GM18907 (cell line): ENCODE data around the gene PLA2G4E.

Experiments used
- ATAC-seq: cut with Tn5 transposase; IDR thresholded peaks from one replicate; pipeline ENCODE4 v1.9.1; 2021; ENCODE audit warnings: mild to moderate bottlenecking, moderate library complexity; ENCODE audit not compliant: unreplicated experiment

The PLA2G4E gene, protein sequence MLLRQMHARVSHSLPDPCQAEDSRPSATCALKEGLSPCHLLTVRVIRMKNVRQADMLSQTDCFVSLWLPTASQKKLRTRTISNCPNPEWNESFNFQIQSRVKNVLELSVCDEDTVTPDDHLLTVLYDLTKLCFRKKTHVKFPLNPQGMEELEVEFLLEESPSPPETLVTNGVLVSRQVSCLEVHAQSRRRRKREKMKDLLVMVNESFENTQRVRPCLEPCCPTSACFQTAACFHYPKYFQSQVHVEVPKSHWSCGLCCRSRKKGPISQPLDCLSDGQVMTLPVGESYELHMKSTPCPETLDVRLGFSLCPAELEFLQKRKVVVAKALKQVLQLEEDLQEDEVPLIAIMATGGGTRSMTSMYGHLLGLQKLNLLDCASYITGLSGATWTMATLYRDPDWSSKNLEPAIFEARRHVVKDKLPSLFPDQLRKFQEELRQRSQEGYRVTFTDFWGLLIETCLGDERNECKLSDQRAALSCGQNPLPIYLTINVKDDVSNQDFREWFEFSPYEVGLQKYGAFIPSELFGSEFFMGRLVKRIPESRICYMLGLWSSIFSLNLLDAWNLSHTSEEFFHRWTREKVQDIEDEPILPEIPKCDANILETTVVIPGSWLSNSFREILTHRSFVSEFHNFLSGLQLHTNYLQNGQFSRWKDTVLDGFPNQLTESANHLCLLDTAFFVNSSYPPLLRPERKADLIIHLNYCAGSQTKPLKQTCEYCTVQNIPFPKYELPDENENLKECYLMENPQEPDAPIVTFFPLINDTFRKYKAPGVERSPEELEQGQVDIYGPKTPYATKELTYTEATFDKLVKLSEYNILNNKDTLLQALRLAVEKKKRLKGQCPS

DNA sequence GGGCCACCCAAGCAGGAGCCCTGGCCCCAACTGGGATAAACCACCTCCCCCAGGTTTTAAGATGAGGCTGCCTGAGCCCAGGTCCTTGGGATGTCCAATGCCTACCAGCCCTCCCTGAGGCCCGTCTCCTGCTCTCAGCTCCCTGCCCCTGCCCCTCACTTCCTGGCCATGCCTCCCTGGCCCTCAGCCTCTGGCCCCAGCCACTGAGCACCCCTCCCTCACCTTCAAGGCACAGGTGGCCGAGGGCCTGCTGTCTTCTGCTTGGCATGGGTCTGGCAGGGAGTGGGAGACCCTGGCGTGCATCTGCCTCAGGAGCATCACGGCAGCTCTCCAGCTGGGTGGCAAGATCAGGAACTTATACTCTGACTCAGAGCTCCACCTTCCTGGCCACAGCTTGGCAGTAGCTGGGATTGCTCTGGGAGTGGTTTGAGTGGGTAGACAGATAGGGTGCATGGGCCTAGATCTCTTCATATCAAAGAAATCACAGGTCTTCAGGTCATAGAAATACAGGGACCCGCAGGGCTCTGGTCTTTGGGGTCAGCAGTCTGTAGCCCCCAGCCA, at the start of gene PLA2G4E:
Gene PLA2G4E, minus strand, starts transcription at position 330 of the 561 bp plus-strand sequence. Its CDS starts 12 bp downstream, at position 318.
- ATAC-seq: no peak

DNA sequence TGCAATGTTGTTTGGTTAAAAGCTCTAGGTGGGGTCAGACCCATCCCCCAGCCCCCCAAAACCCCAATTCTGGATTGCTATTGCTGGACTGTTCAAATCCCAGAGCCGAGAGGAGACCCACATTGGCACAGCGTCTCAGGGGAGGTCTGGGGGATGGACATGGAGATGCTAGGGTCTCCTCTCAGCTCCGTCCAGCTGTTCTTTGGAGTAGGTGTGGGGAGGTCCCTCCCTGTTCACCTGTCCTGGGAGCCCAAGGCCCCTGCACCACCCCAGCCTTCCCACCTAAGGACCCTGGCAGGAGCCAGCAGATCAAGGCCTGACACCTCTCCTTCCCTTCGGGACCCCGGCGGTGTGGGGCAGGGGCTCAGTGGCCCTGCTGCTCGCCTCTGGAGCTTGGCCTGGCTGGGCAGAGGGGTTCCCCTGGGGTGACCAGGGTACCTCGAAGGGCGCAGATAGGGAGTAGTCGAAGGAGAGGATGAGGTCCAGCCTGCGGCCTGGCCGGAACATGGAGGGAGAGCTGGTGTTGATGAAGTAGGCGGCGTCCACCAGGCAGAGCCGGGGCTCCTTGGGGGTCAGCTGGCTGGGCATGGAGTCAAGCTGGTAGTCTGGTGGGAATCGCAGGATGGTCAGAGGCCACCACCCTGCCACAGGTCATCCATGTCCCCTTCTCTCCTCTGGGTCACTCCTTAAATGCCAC, 49.6 kb upstream of the PLA2G4E start:
- no peak for ATAC-seq

DNA sequence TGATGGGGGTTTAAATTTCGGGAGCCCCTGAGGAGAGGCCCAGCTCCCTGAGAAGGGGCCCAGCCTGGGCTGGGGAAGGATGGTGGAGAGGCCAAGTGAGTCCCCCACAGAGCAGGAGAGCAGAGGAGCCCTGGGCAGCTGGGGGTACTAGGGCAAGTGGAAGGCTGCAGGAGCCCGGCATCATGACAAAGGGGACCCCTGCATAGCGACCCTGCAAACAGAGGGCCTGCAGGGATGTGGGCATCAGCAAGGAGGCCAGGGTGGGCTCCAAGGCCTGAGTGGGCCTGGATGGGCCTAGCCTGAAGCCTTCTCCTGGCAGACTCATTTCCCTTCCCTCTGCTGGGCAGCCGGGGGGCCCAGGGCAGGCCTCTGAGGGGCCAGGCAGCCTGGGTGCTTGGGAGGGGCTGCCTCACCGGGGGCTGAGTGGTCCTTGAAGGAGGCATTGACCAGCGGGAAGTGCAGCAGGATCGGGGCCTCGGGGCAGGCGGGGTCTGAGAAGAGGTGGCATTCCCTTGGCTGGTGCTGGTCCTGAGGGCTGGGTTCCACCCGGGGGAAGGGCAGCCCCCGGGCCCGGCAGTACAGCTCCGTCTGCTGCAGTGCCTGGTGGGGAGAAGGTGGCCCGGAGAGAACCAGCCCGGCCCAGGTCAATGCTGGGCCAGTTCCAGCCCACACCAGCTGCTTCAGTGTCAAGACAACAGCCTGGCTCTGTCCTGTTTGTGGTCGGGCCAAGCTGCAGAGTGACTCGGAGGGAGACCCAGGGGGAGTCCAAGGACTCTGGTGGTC, 48.8 kb upstream of the PLA2G4E start:
- no peak for ATAC-seq

DNA sequence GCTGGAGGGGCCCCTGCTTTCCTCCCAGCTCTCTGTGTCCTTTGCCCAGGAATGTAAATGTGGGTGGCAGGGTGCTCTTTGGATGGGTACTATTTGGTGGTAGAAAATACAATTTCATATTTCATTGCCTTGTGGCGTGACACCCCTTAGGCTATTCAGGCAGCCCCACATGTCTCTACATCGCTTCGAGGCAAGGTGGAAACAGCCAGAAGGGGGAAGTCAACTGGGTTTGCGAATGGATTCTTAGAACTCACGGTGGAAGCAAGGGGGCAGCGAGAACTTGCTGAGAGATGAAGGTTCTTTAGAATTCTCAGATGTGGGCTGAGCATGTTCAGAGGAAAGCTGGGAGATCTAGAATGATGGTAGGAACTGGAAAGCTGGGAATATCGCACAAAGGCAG, 48.2 kb upstream of the PLA2G4E start:
- no peak for ATAC-seq

DNA sequence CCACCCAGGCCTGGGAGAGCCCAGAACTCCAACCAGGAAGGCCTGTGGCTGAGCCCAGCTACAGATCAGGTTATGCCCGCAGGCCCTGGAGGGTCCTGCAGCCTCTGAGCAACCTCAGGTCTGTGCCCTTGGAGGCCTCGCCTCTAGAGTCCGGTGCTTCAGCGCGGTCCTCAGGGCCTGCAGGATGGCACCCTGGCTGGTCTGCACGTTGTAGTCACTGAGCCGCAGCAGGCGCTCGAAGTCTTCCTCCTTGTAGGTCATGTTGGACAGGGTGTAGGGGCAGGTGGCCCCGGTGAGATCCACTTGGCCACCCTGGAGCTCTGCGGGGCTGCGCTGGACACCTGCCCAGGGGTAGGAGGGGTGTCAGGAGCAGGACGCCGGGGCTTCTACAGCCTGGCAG, 47.8 kb upstream of the PLA2G4E start:
- ATAC-seq: no peak

DNA sequence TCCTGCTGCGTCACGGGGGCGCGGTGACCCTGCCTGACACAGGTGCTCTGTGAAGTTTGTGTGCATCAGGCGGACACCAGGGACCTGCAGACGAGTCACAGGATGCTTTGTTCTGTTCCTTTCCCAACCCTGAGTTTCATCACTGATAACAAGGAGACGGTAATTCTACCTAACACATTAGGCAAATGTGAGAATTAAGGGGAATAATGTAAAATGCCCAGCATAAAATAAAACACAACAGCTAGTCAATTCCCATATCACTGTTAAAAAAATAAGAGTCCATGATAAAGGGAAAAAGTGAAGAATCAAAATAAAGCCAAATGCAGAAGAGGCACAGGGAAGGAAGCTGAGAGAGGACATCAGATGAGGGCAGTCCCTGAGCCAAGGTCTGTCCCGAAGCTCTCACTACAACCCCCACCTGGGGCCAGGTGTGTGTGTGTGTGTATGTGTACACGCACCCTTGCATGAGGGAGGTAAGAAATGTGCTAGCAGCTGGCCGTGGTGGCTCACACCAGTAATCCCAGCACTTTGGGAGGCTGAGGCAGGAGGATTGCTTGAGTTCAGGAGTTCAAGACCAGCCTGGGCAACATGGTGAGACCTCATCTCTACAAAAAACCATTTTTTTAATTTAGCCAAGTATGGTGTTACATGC, 46.0 kb upstream of the PLA2G4E start:
- ATAC-seq: no peak

DNA sequence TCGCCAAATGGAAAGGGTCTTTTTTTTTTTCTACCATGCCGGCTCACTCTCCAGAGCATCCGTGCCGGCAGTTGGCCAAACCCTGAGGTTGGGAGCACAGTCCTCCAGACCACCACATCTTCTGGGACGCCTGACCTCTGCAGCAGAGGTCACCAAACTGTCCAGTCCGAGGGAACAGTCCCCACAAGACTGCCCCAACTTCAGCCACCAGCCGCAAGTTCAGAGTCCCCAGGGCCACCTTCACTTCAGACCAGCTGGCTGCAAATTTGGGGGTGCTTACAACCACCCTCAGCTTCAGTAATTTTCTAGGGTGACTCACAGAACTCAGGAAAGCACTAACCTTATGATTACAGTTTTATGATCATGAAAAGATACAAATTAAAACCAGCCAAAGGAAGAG, 44.6 kb upstream of the PLA2G4E start:
- no peak for ATAC-seq

DNA sequence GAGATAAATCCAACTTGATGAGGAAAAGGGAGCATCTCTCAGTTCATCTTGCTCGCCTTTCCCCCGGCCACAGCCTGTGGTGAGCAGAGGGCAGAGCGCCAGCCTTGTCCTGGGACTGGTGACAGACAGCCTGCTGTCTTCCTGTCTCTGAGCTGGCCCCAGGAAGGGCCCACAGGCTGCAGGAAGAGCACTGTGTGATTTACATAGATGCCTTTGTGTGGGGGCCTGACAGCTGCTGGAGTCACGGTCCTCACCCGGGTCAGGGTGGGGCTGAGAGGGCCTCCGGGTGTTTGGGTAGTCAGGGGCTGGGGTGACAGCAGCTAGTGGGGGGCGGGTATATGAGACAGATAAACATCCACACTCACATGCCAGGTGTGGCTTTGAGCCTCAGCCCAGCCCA, 44.2 kb upstream of the PLA2G4E start:
- ATAC-seq: no peak

DNA sequence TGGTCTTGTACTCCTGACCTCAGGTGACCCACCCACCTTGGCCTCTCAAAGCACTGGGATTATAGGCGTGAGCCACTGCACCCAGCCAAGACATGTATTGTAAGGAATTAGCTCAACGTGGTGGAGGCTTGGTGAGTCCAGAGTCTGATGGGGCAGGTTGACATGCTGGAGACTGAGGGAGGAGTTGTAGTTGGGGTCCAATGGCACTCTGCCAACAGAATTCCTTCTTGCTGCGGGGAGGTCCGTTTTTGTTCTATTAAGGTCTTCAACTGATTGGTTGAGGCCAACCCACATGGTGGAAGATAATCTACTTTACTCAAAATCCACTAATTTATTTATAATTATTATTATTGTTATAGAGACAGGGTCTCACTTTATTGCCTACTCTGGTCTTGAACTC, 43.4 kb upstream of the PLA2G4E start:
- ATAC-seq: no peak

DNA sequence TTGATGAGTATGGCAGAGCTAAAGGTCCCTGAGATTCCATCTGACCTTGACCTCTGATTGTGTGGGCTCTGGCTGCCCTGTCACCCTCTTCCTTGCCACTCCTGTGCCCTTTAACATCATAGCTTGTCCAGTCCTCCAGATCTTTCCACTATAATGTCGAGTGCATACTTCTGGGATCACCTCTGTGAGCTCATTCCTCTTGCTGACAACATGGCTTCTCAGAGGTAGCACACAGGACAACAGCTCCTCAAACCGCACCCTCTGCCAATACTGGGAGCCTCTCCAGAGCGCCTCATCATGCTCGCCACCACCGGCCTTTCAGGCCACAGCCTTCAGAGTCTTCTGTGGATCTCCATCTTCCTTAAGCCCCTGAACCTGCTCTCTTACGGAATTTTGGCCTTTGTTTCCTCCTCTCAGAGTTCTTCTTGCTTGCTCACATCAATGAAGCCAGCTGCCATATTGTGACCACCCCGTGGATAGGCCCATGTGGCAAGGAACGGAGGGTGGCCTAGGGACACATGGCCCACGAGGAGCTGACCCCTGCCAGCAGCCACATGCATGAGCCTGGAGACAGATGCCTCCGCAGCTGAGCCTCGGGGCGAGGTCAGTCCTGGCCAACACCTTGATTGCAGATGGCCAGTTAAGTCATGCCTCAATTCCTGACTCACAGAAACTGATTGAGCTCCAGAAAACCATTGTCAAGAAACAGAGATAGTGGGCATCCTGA, 42.4 kb upstream of the PLA2G4E start:
- ATAC-seq: no peak

DNA sequence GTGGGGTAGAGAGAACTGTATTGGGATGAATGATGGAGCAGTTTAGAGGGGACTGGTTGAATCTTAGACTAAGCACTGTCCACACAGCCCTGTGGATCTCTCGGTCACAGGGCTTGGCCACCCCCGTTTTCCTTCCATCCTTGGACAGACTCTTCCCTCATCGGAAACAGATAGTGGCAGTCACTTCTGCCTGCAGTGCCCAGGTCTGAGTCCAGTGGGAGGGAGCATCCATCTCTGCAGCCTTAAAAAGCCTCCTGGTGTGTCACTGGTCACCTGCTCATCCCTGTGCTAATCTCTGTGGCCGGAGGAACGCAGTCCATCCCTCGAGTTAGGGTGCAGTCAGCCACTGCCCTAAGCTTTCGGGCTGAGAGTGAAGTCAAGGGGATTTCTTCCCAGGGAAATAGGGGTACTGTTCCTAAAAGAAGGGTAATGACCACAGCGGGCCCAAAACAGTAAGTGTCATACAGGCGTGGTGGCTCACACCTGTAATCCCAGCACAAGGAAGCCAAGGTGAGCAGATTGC, 41.5 kb upstream of the PLA2G4E start:
- no peak for ATAC-seq

DNA sequence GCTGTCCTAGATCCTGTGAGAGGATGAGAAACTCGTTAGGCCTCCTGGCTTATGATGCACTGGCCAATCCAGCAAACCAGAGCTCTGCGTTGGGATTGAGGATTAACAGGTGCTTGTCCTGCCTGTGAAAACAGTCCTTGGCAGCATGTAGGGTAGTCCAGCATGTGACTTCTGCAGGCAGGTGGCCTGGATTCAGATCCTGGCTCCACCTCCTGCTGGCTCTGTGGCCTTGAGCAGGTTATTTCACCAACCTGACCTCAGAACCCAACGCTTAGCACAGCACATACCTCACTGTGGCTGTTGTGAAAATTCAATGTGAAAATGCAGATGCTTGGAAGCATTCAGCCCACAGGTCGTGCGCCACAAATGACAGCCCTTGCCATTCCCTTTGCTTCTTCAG, 40.0 kb upstream of the PLA2G4E start:
- no peak for ATAC-seq

DNA sequence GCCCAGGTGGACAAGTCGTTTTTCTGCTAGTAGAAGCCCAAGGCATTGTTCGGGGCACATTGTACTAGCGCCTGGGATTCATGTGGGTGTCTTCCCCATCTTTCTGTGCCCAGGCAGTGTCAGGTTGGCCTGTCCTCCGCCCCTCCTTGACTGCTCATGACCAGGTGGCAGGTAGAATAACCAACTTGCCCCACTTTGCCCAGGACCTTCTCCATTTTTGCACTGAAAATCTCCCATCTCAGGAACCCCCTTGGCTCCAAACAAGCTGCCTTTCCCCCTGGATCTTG, 39.6 kb upstream of the PLA2G4E start:
- ATAC-seq: no peak

DNA sequence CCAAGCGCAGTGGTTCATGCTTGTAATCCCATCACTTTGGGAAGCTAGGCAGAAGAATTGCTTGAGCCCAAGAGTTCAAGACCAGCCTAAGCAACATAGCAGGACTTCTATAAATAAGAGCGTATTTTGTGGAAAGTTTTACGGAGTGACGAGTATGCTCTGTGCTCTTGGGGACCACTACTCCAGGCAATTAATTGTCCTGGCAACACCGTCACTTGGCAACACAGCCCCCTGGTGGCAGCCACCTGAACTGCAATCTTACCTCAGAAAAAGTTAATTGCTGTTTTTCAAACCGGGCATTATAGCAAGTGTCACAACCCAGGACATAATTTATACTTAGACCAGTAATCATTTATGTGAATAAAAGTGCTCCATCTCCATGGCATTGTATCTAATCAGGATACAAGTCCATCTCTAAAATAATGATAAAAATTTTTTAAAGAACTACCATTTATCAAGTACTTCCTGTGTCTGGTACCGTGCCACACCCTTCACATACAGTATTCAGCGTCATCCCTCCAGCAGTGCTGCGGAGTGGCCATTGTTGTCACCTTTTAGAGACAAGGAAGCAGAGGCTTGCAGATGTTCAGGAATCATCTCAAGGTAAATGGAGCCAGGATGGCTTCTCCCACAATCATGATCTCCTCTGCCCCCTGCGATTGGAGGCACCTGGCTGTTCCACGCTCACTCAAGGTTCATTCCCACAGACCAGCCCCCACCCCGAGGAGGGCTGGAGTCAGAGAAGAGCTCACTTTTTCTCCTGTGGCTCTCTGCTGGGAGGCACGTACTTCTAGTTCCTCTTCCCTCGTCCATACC, 39.0 kb upstream of the PLA2G4E start:
- no peak for ATAC-seq

DNA sequence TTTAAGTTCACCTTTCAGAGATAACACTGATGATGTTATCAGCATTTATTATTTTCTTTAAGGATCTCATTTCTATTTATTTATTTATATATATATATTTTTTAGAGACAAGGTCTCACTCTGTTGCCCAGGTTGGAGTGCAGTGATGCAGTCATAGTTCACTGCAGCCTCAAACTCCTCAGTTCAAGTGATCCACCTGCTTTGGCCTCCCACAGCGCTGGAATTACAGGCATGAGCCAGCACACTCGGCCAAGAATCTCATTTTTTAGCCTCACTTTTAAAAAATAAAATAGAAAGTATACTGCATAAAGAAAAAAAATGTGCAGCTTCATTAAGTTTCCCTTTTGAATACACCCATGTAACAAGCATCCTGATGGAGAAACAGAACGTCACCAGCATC, 37.9 kb upstream of the PLA2G4E start:
- ATAC-seq: no peak

DNA sequence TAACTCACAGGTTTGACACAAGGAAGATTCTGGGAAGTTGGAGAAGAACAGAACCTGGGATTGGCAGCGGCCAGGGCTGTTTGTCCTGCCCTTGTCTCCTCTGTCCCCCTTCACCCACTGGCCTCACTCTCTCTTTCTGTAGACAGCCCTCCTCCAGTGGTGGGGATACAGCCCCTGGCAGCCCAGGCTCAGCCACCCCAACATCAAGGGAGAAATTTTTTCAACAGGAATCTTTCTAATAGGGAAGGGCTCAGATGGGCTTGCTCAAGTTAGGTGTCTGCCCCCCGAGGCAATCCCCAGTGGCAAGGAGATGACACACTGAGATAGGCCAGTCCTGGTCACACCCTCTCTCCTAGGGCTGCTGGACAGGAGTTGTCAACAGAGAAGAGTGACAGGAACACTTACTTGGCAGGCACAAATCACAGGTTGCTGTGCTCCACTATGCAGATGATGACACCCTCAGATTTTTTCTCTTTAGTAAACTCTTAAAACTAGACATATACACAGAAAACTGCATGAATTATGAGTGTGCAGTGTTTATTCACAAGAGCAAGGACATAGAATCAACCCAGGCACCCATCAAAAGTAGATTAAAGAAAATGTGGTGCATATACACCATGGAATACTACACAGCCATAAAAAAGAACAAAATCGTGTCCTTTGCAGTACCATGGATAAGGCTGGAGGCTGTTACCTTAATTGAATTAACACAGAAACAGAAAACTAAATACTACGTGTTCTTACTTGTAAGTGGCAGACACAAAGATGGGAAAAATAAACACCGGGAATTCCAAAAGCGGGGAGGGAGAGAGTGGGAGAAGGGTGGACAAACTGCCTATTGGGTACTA, 37.2 kb upstream of the PLA2G4E start:
- ATAC-seq: no peak
